HG02852 (cell line): ENCODE data around the gene DDIT4.
"Not testable (repeated sequence)": the region's sequence is repeated elsewhere in the genome, so short reads cannot be mapped to it uniquely, and the experiment has no call there.

Experiments
- ATAC-seq: cut with Tn5 transposase; IDR thresholded peaks from one replicate; pipeline ENCODE4 v1.9.1; 2021; ENCODE audit warnings: mild to moderate bottlenecking, moderate library complexity; ENCODE audit not compliant: unreplicated experiment

Gene DDIT4

GRCh38 chr10:72291019-72291532 lies 17.4 kb downstream of the DDIT4 start:
- ATAC-seq = no peak

GRCh38 chr10:72292223-72292691 lies 18.5 kb downstream of the DDIT4 start:
- ATAC-seq = no peak

DNA sequence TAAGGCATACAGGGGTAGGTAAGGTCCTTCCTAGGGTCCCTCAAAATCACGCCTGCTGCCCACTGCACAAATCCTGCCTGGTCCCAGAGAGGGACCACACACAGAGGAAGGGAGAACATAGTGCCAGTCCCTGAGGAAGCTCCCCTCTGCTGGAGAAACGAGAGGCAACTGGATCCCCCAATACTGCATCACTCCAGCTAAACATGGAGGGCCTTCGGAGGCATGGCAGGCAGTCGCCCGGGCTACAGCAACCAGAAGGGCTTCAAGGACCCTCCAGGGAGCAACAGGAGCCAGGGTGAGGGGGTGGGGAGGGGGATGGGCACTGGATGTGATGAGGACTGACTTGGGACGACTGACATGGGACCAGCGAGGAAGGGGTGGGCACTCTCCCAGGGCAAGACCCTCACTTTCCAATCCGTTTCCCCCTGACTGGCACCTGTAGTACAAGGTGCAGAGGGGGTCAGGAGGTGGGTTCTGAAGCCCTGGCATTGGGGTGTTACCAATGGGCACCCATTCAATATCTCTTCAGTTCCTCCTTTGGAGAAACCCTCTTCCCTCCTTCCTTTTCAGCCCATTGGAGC lies 21.7 kb downstream of the DDIT4 start:
- no peak for ATAC-seq

GRCh38 chr10:72296829-72297280 lies 23.1 kb downstream of the DDIT4 start:
- ATAC-seq = not testable (repeated sequence)

GRCh38 chr10:72297281-72297804 lies 23.6 kb downstream of the DDIT4 start:
- peak; percentile 50 for ATAC-seq

DNA sequence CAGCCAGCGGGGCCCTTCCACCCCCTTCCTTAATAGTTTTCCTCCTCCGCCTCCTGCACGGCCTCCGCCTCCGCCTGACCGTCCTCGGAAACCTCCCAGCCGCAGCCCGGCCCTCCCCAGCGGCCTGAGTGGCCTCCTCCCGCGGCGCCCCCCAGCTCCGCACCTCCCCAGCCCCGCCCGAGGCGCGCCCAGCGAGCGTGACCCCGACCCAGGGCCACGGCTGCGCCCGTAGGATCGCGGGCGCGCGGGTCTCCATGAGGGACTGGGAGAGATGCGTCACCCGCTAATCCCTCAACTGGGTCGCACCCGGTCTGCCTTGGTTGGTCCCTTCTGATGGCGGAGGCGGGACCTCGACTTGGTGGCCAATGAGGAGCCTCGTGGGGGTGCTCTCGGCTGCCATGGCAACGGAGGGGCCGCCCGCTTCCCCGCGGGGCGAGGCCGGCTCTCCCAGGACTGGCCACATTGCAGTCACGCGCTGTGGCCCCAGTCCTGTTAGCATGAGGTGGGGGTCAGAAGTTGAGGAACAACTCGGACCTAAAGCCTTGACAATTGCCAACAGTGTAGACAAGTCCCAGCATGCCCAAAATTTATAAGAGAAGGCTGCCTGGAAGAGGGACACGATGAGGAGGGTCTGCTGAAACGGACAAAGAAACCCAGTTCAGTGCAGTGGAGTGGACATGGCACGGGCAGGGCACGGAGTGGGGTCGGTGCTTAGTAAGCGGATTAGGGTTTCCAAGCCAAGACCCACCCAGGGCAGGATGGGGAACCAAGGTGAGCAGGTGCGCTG lies 24.3 kb downstream of the DDIT4 start:
- peak; percentile 74 for ATAC-seq

GRCh38 chr10:72298592-72299519 lies 25.1 kb downstream of the DDIT4 start:
- ATAC-seq = no peak

GRCh38 chr10:72303424-72304128 lies 29.9 kb downstream of the DDIT4 start:
- ATAC-seq = no peak

GRCh38 chr10:72306215-72306760 lies 32.6 kb downstream of the DDIT4 start:
- no peak for ATAC-seq

- ATAC-seq = not testable (repeated sequence)
These were observed 34.0 kb downstream of the DDIT4 start for GRCh38 chr10:72307711-72308110.

- no peak for ATAC-seq
These were observed 34.7 kb downstream of the DDIT4 start for GRCh38 chr10:72308320-72308987.

- ATAC-seq = no peak
These were observed 35.8 kb downstream of the DDIT4 start for GRCh38 chr10:72309290-72310240.

DNA sequence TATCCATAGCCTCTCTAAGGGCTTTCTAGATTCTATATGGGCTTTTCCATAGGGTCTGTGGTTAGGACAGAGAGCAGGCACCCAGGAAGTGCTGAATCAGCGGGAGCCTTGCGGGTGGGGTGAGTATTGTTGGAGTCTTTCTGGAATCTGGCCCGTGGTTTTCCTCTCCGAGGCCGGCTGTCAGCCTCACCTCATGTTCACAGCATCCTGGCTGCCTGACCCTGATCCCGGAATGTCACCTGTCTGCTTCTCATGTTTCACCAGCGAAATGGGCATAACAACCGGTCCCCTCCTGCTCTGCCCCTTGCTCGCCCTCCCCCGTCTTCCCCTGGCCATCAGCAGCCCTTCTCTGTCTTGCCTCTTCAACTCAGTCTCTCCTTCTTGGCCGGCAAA lies 36.5 kb downstream of the DDIT4 start:
- ATAC-seq = no peak

GRCh38 chr10:72310636-72311035 lies 36.9 kb downstream of the DDIT4 start:
- ATAC-seq = no peak

DNA sequence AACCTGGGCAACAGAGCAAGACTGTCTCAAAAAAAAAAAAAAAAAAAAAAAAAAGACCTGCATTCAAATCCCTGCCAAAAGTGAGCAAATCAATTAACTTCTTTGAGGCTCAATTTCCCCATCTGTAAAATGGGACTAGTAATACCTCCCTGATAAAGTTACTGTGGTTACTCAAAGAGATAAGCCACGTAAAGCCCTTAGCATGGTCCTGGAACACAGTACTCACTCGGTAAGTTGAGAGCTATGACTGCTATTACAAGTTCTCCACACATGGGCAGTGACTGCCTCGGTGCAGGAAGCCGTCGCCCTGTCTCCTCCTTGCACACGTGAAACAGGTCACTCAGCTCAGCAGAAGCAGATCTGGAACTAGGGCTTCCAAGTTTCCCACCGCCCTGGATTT lies 37.9 kb downstream of the DDIT4 start:
- ATAC-seq = no peak

GRCh38 chr10:72312865-72313391 lies 39.2 kb downstream of the DDIT4 start:
- no peak for ATAC-seq

- no peak for ATAC-seq
These were observed 40.5 kb downstream of the DDIT4 start for GRCh38 chr10:72314263-72314662.

DNA sequence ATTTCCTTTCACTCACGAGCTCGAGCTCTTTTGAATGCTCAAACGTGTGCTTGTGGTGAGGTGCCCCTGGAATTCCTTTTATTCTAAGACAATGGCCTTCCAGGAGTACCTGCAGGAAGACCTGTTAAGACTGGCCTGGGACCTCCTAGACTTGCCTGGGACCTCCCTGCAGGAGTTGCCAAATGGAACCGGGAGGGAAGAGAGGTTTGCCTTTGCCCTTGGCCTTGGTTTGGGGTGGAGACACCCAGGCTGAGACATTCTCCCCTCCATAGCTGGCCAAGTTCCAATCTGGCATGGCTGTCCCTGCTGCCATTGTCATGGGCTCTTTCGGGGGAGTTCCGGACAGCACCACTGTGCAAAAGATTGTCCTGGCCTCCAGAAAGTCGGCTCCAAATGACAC lies 41.3 kb downstream of the DDIT4 start:
- ATAC-seq = no peak
